Measurements from ENCODE around the gene FNBP1. TPM values are rescaled to one million over a fixed set of nuclear protein-coding genes. Genes with fewer than 3 reads are reported as not detected.

FNBP1 gene
- total and polyA plus RNA-seq, 10 of the 15 experiments (the other 5 are each of a cell fraction or from before 2014, with no cell fraction given) = 64.5 to 353 (median 179) TPM

Small RNAs within 50 kb of the gene (microRNA-seq; reads per million reads assigned to microRNA genes)
- not detected for gene MIR6855

Small RNAs within 50 kb of the gene (small RNA-seq; reads per million reads assigned to genes)
- 0.23 reads per million for gene MIR6855

Other genes with a start within 250 kb of the FNBP1 start
- 10.7 and 12.3 TPM in 2 replicates for gene TOR1B, start 240.0 kb downstream of the FNBP1 start, total RNA-seq (2014; rRNA removed)
- gene TOR1B, start 240.0 kb downstream of the FNBP1 start, total RNA-seq (2014; rRNA removed; fragmentation: Illumina TruSeq; extraction: Trizol) = 9.3 and 10.3 TPM in 2 replicates
- gene TOR1B, start 240.0 kb downstream of the FNBP1 start, total RNA-seq (2021) = 11.3 and 11.6 TPM in 2 replicates
- gene TOR1B, start 240.0 kb downstream of the FNBP1 start, polyA plus RNA-seq (2011; rRNA removed) = 17.5 and 18.8 TPM in 2 replicates
- gene TOR1B, start 240.0 kb downstream of the FNBP1 start, polyA plus RNA-seq (2014; fragmentation: Illumina TruSeq; extraction: Trizol) = 8.8 and 10.6 TPM in 2 replicates
- gene TOR1B, start 240.0 kb downstream of the FNBP1 start, polyA plus RNA-seq (2014; fragmentation: Nextera tagmentation; extraction: Ambion mirVana) = 1 to 10 TPM; 1.8 to 2.4 TPM
- 10.6 and 11.7 TPM in 2 replicates for gene TOR1B, start 240.0 kb downstream of the FNBP1 start, polyA plus RNA-seq (2014; rRNA removed)
- 1 to 10 TPM; 6.3 to 7.3 TPM for gene TOR1B, start 240.0 kb downstream of the FNBP1 start, polyA plus RNA-seq (2016; fragmentation: Nextera tagmentation; extraction: Ambion mirVana)
- gene TOR1A, start 219.1 kb downstream of the FNBP1 start, total RNA-seq (2014; rRNA removed) = 27.4 and 28.1 TPM in 2 replicates
- 28.9 and 29.1 TPM in 2 replicates for gene TOR1A, start 219.1 kb downstream of the FNBP1 start, total RNA-seq (2014; rRNA removed; fragmentation: Illumina TruSeq; extraction: Trizol)
- 31.1 and 34.0 TPM in 2 replicates for gene TOR1A, start 219.1 kb downstream of the FNBP1 start, total RNA-seq (2021)
- 44.7 and 45.4 TPM in 2 replicates for gene TOR1A, start 219.1 kb downstream of the FNBP1 start, polyA plus RNA-seq (2011; rRNA removed)
- 37.4 and 43.1 TPM in 2 replicates for gene TOR1A, start 219.1 kb downstream of the FNBP1 start, polyA plus RNA-seq (2014; fragmentation: Illumina TruSeq; extraction: Trizol)
- 1 to 10 TPM; 3.2 to 8.0 TPM for gene TOR1A, start 219.1 kb downstream of the FNBP1 start, polyA plus RNA-seq (2014; fragmentation: Nextera tagmentation; extraction: Ambion mirVana)
- 43.3 and 45.3 TPM in 2 replicates for gene TOR1A, start 219.1 kb downstream of the FNBP1 start, polyA plus RNA-seq (2014; rRNA removed)
- 10 to 100 TPM; 60.7 to 60.8 TPM for gene TOR1A, start 219.1 kb downstream of the FNBP1 start, polyA plus RNA-seq (2016; fragmentation: Nextera tagmentation; extraction: Ambion mirVana)
- gene C9orf78, start 207.9 kb downstream of the FNBP1 start, total RNA-seq (2014; rRNA removed) = 32.6 and 36.7 TPM in 2 replicates
- 46.2 and 54.6 TPM in 2 replicates for gene C9orf78, start 207.9 kb downstream of the FNBP1 start, total RNA-seq (2014; rRNA removed; fragmentation: Illumina TruSeq; extraction: Trizol)
- 18.9 and 23.0 TPM in 2 replicates for gene C9orf78, start 207.9 kb downstream of the FNBP1 start, total RNA-seq (2021)
- gene C9orf78, start 207.9 kb downstream of the FNBP1 start, polyA plus RNA-seq (2011; rRNA removed) = 41.8 and 60.7 TPM in 2 replicates
- gene C9orf78, start 207.9 kb downstream of the FNBP1 start, polyA plus RNA-seq (2014; fragmentation: Illumina TruSeq; extraction: Trizol) = 52.4 and 53.3 TPM in 2 replicates
- 10 to 100 TPM; 28.6 to 60.9 TPM for gene C9orf78, start 207.9 kb downstream of the FNBP1 start, polyA plus RNA-seq (2014; fragmentation: Nextera tagmentation; extraction: Ambion mirVana)
- 37.5 and 40.0 TPM in 2 replicates for gene C9orf78, start 207.9 kb downstream of the FNBP1 start, polyA plus RNA-seq (2014; rRNA removed)
- 10 to 100 TPM; 56.9 to 59.0 TPM for gene C9orf78, start 207.9 kb downstream of the FNBP1 start, polyA plus RNA-seq (2016; fragmentation: Nextera tagmentation; extraction: Ambion mirVana)
- gene USP20, start 207.7 kb downstream of the FNBP1 start, total RNA-seq (2014; rRNA removed) = 10.7 and 14.4 TPM in 2 replicates
- gene USP20, start 207.7 kb downstream of the FNBP1 start, total RNA-seq (2014; rRNA removed; fragmentation: Illumina TruSeq; extraction: Trizol) = 6.4 and 7.6 TPM in 2 replicates
- gene USP20, start 207.7 kb downstream of the FNBP1 start, total RNA-seq (2021) = 23.0 and 23.3 TPM in 2 replicates
- gene USP20, start 207.7 kb downstream of the FNBP1 start, polyA plus RNA-seq (2011; rRNA removed) = 4.0 and 7.5 TPM in 2 replicates
- 2.6 and 6.1 TPM in 2 replicates for gene USP20, start 207.7 kb downstream of the FNBP1 start, polyA plus RNA-seq (2014; fragmentation: Illumina TruSeq; extraction: Trizol)
- 1 to 10 TPM in 1 of 2 experiments, under 1 TPM in 1; 0.66 to 1.1 TPM for gene USP20, start 207.7 kb downstream of the FNBP1 start, polyA plus RNA-seq (2014; fragmentation: Nextera tagmentation; extraction: Ambion mirVana)
- 15.8 and 23.0 TPM in 2 replicates for gene USP20, start 207.7 kb downstream of the FNBP1 start, polyA plus RNA-seq (2014; rRNA removed)
- 10 to 100 TPM; 22.3 to 22.9 TPM for gene USP20, start 207.7 kb downstream of the FNBP1 start, polyA plus RNA-seq (2016; fragmentation: Nextera tagmentation; extraction: Ambion mirVana)
- 10.1 and 10.3 TPM in 2 replicates for gene GPR107, start 10.7 kb upstream of the FNBP1 start, total RNA-seq (2014; rRNA removed)
- gene GPR107, start 10.7 kb upstream of the FNBP1 start, total RNA-seq (2014; rRNA removed; fragmentation: Illumina TruSeq; extraction: Trizol) = 9.9 and 10.0 TPM in 2 replicates
- 14.9 and 16.6 TPM in 2 replicates for gene GPR107, start 10.7 kb upstream of the FNBP1 start, total RNA-seq (2021)
- 21.4 and 23.2 TPM in 2 replicates for gene GPR107, start 10.7 kb upstream of the FNBP1 start, polyA plus RNA-seq (2011; rRNA removed)
- gene GPR107, start 10.7 kb upstream of the FNBP1 start, polyA plus RNA-seq (2014; fragmentation: Illumina TruSeq; extraction: Trizol) = 13.2 and 14.0 TPM in 2 replicates
- gene GPR107, start 10.7 kb upstream of the FNBP1 start, polyA plus RNA-seq (2014; fragmentation: Nextera tagmentation; extraction: Ambion mirVana) = 1 to 10 TPM; 2.7 to 2.9 TPM
- gene GPR107, start 10.7 kb upstream of the FNBP1 start, polyA plus RNA-seq (2014; rRNA removed) = 10.0 and 11.2 TPM in 2 replicates
- gene GPR107, start 10.7 kb upstream of the FNBP1 start, polyA plus RNA-seq (2016; fragmentation: Nextera tagmentation; extraction: Ambion mirVana) = 10 to 100 TPM in 1 of 2 experiments, 1 to 10 TPM in 1; 6.3 to 10.9 TPM
- under 0.01 TPM in 1 of 2 replicates, not detected in the other for gene NCS1, start 129.2 kb upstream of the FNBP1 start, total RNA-seq (2014; rRNA removed)
- 0.04 and 0.05 TPM in 2 replicates for gene NCS1, start 129.2 kb upstream of the FNBP1 start, total RNA-seq (2014; rRNA removed; fragmentation: Illumina TruSeq; extraction: Trizol)
- gene NCS1, start 129.2 kb upstream of the FNBP1 start, total RNA-seq (2021) = 0.05 and 0.08 TPM in 2 replicates
- gene NCS1, start 129.2 kb upstream of the FNBP1 start, polyA plus RNA-seq (2011; rRNA removed) = 0.12 TPM in 1 of 2 replicates, not detected in the other
- 0.06 and 0.07 TPM in 2 replicates for gene NCS1, start 129.2 kb upstream of the FNBP1 start, polyA plus RNA-seq (2014; fragmentation: Illumina TruSeq; extraction: Trizol)
- not detected for gene NCS1, start 129.2 kb upstream of the FNBP1 start, polyA plus RNA-seq (2014; fragmentation: Nextera tagmentation; extraction: Ambion mirVana)
- 0.05 and 0.22 TPM in 2 replicates for gene NCS1, start 129.2 kb upstream of the FNBP1 start, polyA plus RNA-seq (2014; rRNA removed)
- under 1 TPM in 1 of 2 experiments, not detected in 1; 0.05 TPM for gene NCS1, start 129.2 kb upstream of the FNBP1 start, polyA plus RNA-seq (2016; fragmentation: Nextera tagmentation; extraction: Ambion mirVana)
- gene HMCN2, start 222.6 kb upstream of the FNBP1 start, total RNA-seq (2014; rRNA removed) = not detected in 2 replicates
- not detected in 2 replicates for gene HMCN2, start 222.6 kb upstream of the FNBP1 start, total RNA-seq (2014; rRNA removed; fragmentation: Illumina TruSeq; extraction: Trizol)
- not detected in 2 replicates for gene HMCN2, start 222.6 kb upstream of the FNBP1 start, total RNA-seq (2021)
- gene HMCN2, start 222.6 kb upstream of the FNBP1 start, polyA plus RNA-seq (2011; rRNA removed) = 0.04 TPM in 1 of 2 replicates, not detected in the other
- not detected in 2 replicates for gene HMCN2, start 222.6 kb upstream of the FNBP1 start, polyA plus RNA-seq (2014; fragmentation: Illumina TruSeq; extraction: Trizol)
- gene HMCN2, start 222.6 kb upstream of the FNBP1 start, polyA plus RNA-seq (2014; fragmentation: Nextera tagmentation; extraction: Ambion mirVana) = not detected
- not detected in 2 replicates for gene HMCN2, start 222.6 kb upstream of the FNBP1 start, polyA plus RNA-seq (2014; rRNA removed)
- not detected for gene HMCN2, start 222.6 kb upstream of the FNBP1 start, polyA plus RNA-seq (2016; fragmentation: Nextera tagmentation; extraction: Ambion mirVana)